Measurements from ENCODE around the gene MINDY1. TPM values are rescaled to one million over a fixed set of nuclear protein-coding genes. Genes with fewer than 3 reads are reported as not detected.

Gene MINDY1
- total and polyA plus RNA-seq, 10 donors = 3.3 to 51.1 (median 28.6) TPM

DNA sequence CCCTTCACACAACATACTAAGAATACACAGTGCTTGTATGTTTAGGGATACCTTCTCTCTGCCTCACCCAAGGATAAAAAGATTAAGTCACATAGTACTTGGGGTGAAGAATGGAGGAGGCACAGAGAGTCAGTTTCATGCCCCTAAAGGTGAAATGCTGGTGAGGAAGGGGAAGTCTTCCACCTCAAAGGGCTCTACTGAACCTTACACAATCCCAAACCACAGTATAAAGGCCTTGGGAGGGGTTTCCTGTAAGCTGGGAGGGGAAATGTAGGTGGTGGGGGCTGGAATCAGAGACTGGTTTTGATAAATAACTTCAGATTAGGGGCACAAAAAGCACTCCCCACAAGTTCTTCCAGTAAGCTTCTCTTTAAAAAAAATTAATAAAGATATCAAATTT, 3.5 kb downstream of the MINDY1 start:
- Histone ChIP-seq H3K27ac (peak overlapping the region in 7 of 8 donors; percentile 64 to 95 (median 86)), H3K36me3 (peaks cover 0 to 45% (median 13%) of the 10 kb centered on the region in 6 donors), H3K27me3 (replicated peaks in 1 of 7) (no peaks in the 10 kb centered on the region), H3K9me3 (no peaks in the 10 kb centered on the region), H3K4me3 (peak overlapping the region in 6 of 8 donors; percentile 12 to 87 (median 39)), H3K4me1 (peaks cover 39 to 97% (median 75%) of the 10 kb centered on the region in 6 donors)
- TF ChIP-seq POLR2A (IDR thresholded peaks at IDR 0.05) = no peak
- peak in 1 of 3 donors; percentile 32 for TF ChIP-seq POLR2AphosphoS5 (IDR thresholded peaks at IDR 0.05)
- no peak for DNase-seq
- intact Hi-C loops (cut with DNase I; ENCODE audit: low total_unique reads) = no loop called here

DNA sequence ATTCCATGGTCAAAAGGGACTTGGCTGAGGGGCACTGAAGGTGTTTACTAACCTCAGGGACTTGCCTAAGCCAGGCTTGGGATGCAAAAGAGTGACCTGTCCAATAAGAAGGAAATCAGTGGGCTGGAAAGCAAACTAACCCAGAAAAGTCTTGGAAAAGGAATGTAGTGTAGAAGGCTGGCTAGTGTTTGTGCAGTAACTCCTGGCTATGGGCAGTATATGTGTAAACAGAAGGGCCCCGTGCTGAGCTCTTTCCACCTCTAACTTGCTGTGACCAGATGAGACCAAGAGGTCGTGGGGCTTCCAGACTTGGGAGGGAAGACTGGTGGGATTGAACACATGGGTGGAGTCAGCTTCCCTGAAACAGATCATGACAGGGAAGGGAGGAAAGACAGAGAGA, 4.1 kb downstream of the MINDY1 start:
- peak overlapping the region in 7 of 8 donors; percentile 64 to 95 (median 86) for H3K27ac ChIP-seq
- no peak for DNase-seq
- peaks cover 0 to 50% (median 18%) of the 10 kb centered on the region in 6 donors for H3K36me3 ChIP-seq
- H3K27me3 ChIP-seq (replicated peaks in 1 of 7) = no peaks in the 10 kb centered on the region
- no peaks in the 10 kb centered on the region for H3K9me3 ChIP-seq
- WGBS, 5 donors = 53 to 75% (median 68%) methylated on average over 2 of the region's 2 CpGs
- intact Hi-C loops (cut with DNase I; ENCODE audit: low total_unique reads) = no loop called here
- TF ChIP-seq POLR2A (IDR thresholded peaks at IDR 0.05) = no peak
- TF ChIP-seq, protein P1, sequence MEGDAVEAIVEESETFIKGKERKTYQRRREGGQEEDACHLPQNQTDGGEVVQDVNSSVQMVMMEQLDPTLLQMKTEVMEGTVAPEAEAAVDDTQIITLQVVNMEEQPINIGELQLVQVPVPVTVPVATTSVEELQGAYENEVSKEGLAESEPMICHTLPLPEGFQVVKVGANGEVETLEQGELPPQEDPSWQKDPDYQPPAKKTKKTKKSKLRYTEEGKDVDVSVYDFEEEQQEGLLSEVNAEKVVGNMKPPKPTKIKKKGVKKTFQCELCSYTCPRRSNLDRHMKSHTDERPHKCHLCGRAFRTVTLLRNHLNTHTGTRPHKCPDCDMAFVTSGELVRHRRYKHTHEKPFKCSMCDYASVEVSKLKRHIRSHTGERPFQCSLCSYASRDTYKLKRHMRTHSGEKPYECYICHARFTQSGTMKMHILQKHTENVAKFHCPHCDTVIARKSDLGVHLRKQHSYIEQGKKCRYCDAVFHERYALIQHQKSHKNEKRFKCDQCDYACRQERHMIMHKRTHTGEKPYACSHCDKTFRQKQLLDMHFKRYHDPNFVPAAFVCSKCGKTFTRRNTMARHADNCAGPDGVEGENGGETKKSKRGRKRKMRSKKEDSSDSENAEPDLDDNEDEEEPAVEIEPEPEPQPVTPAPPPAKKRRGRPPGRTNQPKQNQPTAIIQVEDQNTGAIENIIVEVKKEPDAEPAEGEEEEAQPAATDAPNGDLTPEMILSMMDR (IDR thresholded peaks at IDR 0.05 in 8 of 11, conservative IDR thresholded peaks at IDR 0.05 in 3 of 11) = no peak
- TF ChIP-seq POLR2AphosphoS5 (IDR thresholded peaks at IDR 0.05) = no peak
- H3K4me1 ChIP-seq = peaks cover 35 to 92% (median 70%) of the 10 kb centered on the region in 6 donors
- H3K4me3 ChIP-seq = peak overlapping the region in 3 of 8 donors; percentile 57 to 87 (median 58)

DNA sequence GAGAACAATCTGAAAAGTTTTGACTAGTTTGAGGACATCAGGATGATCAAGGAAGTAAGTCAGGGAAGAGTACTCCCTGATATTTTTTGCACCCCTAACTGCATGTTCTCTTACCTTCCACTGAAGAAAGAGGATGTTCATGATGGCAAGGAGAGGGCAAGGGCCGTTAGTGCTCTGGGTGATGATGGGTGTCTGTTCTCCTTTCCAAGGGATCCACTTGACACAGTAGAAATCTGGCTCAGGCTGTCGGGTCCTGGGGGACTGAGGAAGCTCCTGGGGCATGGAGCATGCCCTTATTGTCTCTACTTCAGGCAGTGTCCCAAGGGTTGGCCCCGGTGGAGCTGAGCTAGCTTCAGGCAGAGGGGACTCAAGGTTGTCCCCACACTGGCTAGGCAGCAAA, 4.7 kb downstream of the MINDY1 start:
- DNase-seq = no peak
- H3K4me1 ChIP-seq = peaks cover 29 to 86% (median 65%) of the 10 kb centered on the region in 6 donors
- no peaks in the 10 kb centered on the region for H3K9me3 ChIP-seq
- peak overlapping the region in 1 of 8 donors; percentile 87 for H3K4me3 ChIP-seq
- intact Hi-C loops (cut with DNase I; ENCODE audit: low total_unique reads) = no loop called here
- 54 to 87% (median 61%) methylated on average over 3 of the region's 3 CpGs for WGBS, 5 donors
- TF ChIP-seq POLR2AphosphoS5 (IDR thresholded peaks at IDR 0.05) = no peak
- TF ChIP-seq POLR2A (IDR thresholded peaks at IDR 0.05) = no peak
- TF ChIP-seq, protein P1 (IDR thresholded peaks at IDR 0.05 in 8 of 11, conservative IDR thresholded peaks at IDR 0.05 in 3 of 11) = no peak
- H3K27ac ChIP-seq = peak overlapping the region in 7 of 8 donors; percentile 64 to 95 (median 86)
- no peaks in the 10 kb centered on the region for H3K27me3 ChIP-seq (replicated peaks in 1 of 7)
- peaks cover 0 to 56% (median 24%) of the 10 kb centered on the region in 6 donors for H3K36me3 ChIP-seq

DNA sequence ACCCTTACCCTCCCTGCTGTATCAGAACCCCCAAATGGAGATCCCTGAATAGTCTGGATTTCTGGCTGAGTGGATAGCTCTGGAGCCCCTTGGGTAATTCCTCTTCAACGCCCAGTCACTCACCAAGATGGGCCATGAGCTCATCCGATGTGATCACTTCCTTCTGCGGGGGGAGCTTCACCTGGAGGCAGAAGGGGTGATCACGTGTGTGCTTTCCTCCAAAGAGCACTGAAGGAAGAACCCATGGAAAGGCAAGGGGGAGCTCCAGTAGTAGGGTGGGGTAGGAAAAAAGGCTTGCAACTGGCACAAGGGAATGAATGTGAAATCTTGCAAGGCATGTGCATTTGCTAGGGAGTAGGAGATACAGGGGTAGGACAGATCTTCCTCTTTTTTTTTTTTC, 5.1 kb downstream of the MINDY1 start:
- 46 to 77% (median 62%) methylated on average over 4 of the region's 4 CpGs for WGBS, 5 donors
- H3K27me3 ChIP-seq (replicated peaks in 1 of 7) = no peaks in the 10 kb centered on the region
- no peak for TF ChIP-seq POLR2A (IDR thresholded peaks at IDR 0.05)
- TF ChIP-seq POLR2AphosphoS5 (IDR thresholded peaks at IDR 0.05) = no peak
- TF ChIP-seq, protein P1 (IDR thresholded peaks at IDR 0.05 in 8 of 11, conservative IDR thresholded peaks at IDR 0.05 in 3 of 11) = no peak
- peak overlapping the region in 7 of 8 donors; percentile 64 to 95 (median 86) for H3K27ac ChIP-seq
- peaks cover 0 to 61% (median 28%) of the 10 kb centered on the region in 6 donors for H3K36me3 ChIP-seq
- intact Hi-C loops (cut with DNase I; ENCODE audit: low total_unique reads) = no loop called here
- no peaks in the 10 kb centered on the region for H3K9me3 ChIP-seq
- peaks cover 25 to 82% (median 60%) of the 10 kb centered on the region in 6 donors for H3K4me1 ChIP-seq
- DNase-seq = no peak
- H3K4me3 ChIP-seq = peak overlapping the region in 1 of 8 donors; percentile 87
